ENCODE measurements around the gene ZNF587. TPM values are rescaled to one million over a fixed set of nuclear protein-coding genes. Genes with fewer than 3 reads are reported as not detected.

ZNF587 gene
- 22.1 and 33.4 TPM in 2 replicates for total RNA-seq

DNA sequence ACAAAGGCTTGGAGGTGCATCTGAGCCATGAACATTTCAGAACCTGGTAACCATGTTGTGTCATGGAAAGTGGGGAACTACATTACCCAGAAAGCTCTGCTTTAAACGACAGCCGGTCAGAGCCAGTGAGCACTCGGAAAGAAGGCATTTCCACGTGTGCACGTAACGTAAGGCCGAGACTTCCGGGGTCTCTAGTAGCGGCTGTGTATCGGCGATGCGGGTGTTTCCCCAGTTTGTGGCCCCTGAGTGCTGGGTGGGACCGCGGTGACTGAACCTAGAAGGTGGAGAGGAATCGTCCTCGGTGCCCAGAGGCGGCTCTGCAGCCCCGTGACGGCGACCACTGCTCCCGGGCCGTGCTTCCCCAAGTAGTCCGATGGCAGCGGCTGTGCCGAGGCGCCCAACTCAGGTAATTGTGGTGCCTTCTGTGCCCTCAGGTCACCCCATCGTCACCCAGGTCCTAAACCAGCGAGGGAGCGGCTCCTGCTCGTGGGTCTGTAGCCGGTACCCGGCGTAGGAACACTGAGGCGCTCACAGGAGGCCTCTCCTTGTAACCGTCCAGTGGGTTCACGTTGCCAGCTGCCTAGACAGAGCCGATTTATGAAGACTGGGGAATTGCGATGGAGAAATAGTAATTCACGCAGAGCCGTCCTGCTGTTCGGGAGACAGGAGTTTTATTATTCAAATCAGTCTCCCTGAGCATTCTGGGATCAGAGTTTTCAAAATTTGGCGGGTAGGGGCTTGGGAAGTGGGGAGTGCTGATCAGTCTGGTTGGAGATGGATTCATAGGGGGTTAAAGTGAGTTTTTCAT is at the start of gene ZNF587:
ZNF587 (plus strand) TSS at position 194 of the 808 bp plus-strand sequence; CDS start at position 374, 180 bp downstream.

DNA sequence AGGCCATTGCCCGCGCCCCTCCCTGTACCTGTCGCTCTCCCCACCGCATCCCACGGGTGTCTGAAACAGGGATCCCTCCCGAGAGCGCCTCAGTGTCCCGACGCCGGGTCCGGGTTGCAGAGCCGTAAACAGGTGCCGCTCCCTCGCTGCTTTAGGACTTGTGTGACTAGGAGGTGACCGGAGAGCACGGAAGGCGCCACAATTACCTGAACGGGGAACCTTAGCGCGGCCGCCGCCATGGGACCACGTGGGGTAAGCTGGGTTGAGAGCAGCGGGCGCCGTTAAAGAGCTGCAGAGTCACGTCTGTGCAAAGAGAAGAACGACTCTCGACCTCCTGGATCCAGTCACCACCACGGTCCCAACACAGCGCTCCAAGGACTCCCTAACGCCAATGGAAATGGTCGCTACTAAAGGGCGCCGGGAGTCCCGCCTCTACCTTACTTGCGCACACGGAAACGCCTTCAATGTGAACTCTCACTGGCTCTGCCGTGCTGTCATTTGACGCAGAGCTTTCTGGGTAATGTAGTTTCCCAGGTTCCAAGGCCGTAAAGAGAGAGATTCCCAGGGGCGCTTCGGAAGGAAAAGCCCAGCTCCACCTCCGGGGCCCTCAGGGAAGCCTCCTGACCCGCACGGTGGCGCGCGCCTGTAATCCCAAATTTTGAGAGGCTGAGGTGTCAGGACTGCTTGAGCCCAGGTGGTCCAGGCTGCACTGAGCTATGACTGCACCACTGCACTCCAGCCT is 35.0 kb upstream of the ZNF587 start, which contains the start of gene ZNF552:
ZNF552 (minus strand) TSS at position 409 of the 742 bp plus-strand sequence; CDS start at position 239, 170 bp downstream.

DNA sequence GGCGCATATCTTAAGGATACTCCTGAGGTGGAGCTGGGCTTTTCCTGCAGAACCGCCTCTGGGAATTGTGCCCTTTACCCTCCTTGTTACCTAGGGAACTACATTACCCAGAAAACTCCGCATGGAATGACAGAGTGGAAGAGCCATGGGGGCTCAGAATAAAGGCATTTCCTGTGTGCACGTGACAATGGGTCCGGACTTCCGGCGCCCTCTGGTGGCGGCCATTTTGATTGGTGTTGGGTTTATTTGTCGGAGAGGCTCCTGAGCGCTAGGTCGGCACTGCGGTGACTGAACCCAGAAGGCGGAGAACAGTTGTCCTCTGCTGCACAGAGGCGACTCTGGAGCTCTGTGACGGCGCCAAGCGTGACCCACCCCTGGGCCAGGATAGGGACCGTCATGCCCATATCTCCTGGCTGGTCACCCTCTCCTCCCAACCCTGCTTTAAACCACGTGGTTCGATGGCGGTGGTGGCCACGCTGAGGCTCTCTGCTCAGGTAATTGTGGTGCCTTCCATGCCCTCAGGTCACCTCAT is 19.5 kb upstream of the ZNF587 start, which contains the start of gene ZNF587B:
ZNF587B (plus strand) TSS at position 229 of the 532 bp plus-strand sequence; CDS start at position 459, 230 bp downstream.

GRCh38 chr19:57888560-57889231 is 39.0 kb downstream of the ZNF587 start, which contains the start of gene ZNF814:
Gene ZNF814 (minus strand): TSS chr19:57889037. CDS start chr19:57888802, 235 bp downstream.

Other genes with a start within 250 kb of the ZNF587 start
- 3.8 and 3.9 TPM in 2 replicates for gene ZNF530, start 250.0 kb upstream of the ZNF587 start, total RNA-seq
- 22.0 and 27.9 TPM in 2 replicates for gene ZNF134, start 235.6 kb upstream of the ZNF587 start, total RNA-seq
- 8.4 and 11.0 TPM in 2 replicates for gene ZNF211, start 216.7 kb upstream of the ZNF587 start, total RNA-seq
- not detected in 2 replicates for gene ZSCAN4, start 180.9 kb upstream of the ZNF587 start, total RNA-seq
- gene ZNF551, start 167.9 kb upstream of the ZNF587 start, total RNA-seq = 8.0 and 9.6 TPM in 2 replicates
- 4.2 and 6.6 TPM in 2 replicates for gene ZNF154, start 140.7 kb upstream of the ZNF587 start, total RNA-seq
- gene ZNF671, start 122.2 kb upstream of the ZNF587 start, total RNA-seq = 6.7 and 12.5 TPM in 2 replicates
- gene ZNF776, start 103.0 kb upstream of the ZNF587 start, total RNA-seq = 14.9 and 17.6 TPM in 2 replicates
- 17.6 and 18.8 TPM in 2 replicates for gene ZNF586, start 80.2 kb upstream of the ZNF587 start, total RNA-seq
- 4.9 and 6.0 TPM in 2 replicates for gene ZNF552, start 34.9 kb upstream of the ZNF587 start, total RNA-seq
- gene ZNF587B, start 19.6 kb upstream of the ZNF587 start, total RNA-seq = 23.0 and 24.4 TPM in 2 replicates
- gene ZNF814, start 39.2 kb downstream of the ZNF587 start, total RNA-seq = 8.8 and 9.4 TPM in 2 replicates
- 16.7 and 22.6 TPM in 2 replicates for gene ZNF417, start 66.7 kb downstream of the ZNF587 start, total RNA-seq
- 6.8 and 7.3 TPM in 2 replicates for gene ZNF418, start 85.5 kb downstream of the ZNF587 start, total RNA-seq
- gene ZNF256, start 97.8 kb downstream of the ZNF587 start, total RNA-seq = 5.5 and 7.4 TPM in 2 replicates
- gene C19orf18, start 124.7 kb downstream of the ZNF587 start, total RNA-seq = 0.65 TPM in 1 of 2 replicates, not detected in the other
- gene ZNF606, start 153.0 kb downstream of the ZNF587 start, total RNA-seq = 19.3 and 22.1 TPM in 2 replicates
- gene ZSCAN1, start 184.2 kb downstream of the ZNF587 start, total RNA-seq = 0.11 TPM in 1 of 2 replicates, not detected in the other
- 5.2 and 8.9 TPM in 2 replicates for gene ZNF135, start 209.4 kb downstream of the ZNF587 start, total RNA-seq
- 34.4 and 40.2 TPM in 2 replicates for gene ZSCAN18, start 248.4 kb downstream of the ZNF587 start, total RNA-seq